ENCODE measurements around the gene SLC16A7. TPM values are rescaled to one million over a fixed set of nuclear protein-coding genes. Genes with fewer than 3 reads are reported as not detected.

SLC16A7 gene
- total RNA-seq, result 43.7 and 44.2 TPM in 2 replicates

- Mint-ChIP-seq H3K4me3 (peak within 1 kb of the TSS; percentile 88), H3K27me3 (no peaks in the 10 kb centered on the region), H3K36me3 (ENCODE audit: low read depth) (peaks cover 25% of the 10 kb centered on the region), H3K4me1 (peaks cover 42% of the 10 kb centered on the region), H3K27ac (peak within 1 kb of the TSS; percentile 100), H3K9me3 (no peaks in the 10 kb centered on the region)
- peak; percentile 93 for DNase-seq
- intact Hi-C loops (cut with micrococcal nuclease), result loop anchor here (2.0 to 10.0 kb wide), 3 partner anchors 193 to 1751 kb away; partner anchors contain the start of gene CTDSP2
These were observed at the start of gene SLC16A7 for GRCh38 chr12:59595883-59596540. TSS of gene SLC16A7 (plus strand) at chr12:59596029. CDS start at chr12:59704802, 108,773 bp downstream.

- DNase-seq, result peak; percentile 66
- peaks cover 2% of the 10 kb centered on the region for H3K27me3 Mint-ChIP-seq
- H3K9me3 Mint-ChIP-seq, result no peaks in the 10 kb centered on the region
- H3K4me1 Mint-ChIP-seq, result peaks cover 3% of the 10 kb centered on the region
- H3K27ac Mint-ChIP-seq, result no peak overlapping the region
- H3K4me3 Mint-ChIP-seq, result no peak overlapping the region
- H3K36me3 Mint-ChIP-seq (ENCODE audit: low read depth), result no peaks in the 10 kb centered on the region
- intact Hi-C loops (cut with micrococcal nuclease), result no loop called here
These were observed 46.9 kb upstream of the SLC16A7 start for GRCh38 chr12:59548930-59549329.

GRCh38 chr12:59559696-59560095 lies 36.1 kb upstream of the SLC16A7 start:
- H3K4me3 Mint-ChIP-seq, result no peak overlapping the region
- intact Hi-C loops (cut with micrococcal nuclease), result loop anchor here (10.0 kb wide), 1 partner anchor 245 kb away; no protein-coding TSS in a partner anchor
- no peak for DNase-seq
- H3K36me3 Mint-ChIP-seq (ENCODE audit: low read depth), result no peaks in the 10 kb centered on the region
- no peak overlapping the region for H3K27ac Mint-ChIP-seq
- H3K4me1 Mint-ChIP-seq, result no peaks in the 10 kb centered on the region
- H3K27me3 Mint-ChIP-seq, result peaks cover 6% of the 10 kb centered on the region
- H3K9me3 Mint-ChIP-seq, result no peaks in the 10 kb centered on the region

GRCh38 chr12:59570145-59570544 lies 25.7 kb upstream of the SLC16A7 start:
- intact Hi-C loops (cut with micrococcal nuclease), result no loop called here
- no peak for DNase-seq
- no peak overlapping the region for H3K27ac Mint-ChIP-seq
- H3K36me3 Mint-ChIP-seq (ENCODE audit: low read depth), result no peaks in the 10 kb centered on the region
- peaks cover 7% of the 10 kb centered on the region for H3K9me3 Mint-ChIP-seq
- peaks cover 15% of the 10 kb centered on the region for H3K27me3 Mint-ChIP-seq
- no peak overlapping the region for H3K4me3 Mint-ChIP-seq
- peaks cover 4% of the 10 kb centered on the region for H3K4me1 Mint-ChIP-seq

- H3K9me3 Mint-ChIP-seq, result peaks cover 18% of the 10 kb centered on the region
- H3K27ac Mint-ChIP-seq, result no peak overlapping the region
- H3K36me3 Mint-ChIP-seq (ENCODE audit: low read depth), result no peaks in the 10 kb centered on the region
- peaks cover 19% of the 10 kb centered on the region for H3K4me1 Mint-ChIP-seq
- peaks cover 3% of the 10 kb centered on the region for H3K27me3 Mint-ChIP-seq
- no peak for DNase-seq
- intact Hi-C loops (cut with micrococcal nuclease), result no loop called here
- no peak overlapping the region for H3K4me3 Mint-ChIP-seq
These were observed 21.4 kb upstream of the SLC16A7 start for GRCh38 chr12:59574406-59574805.

GRCh38 chr12:59575826-59576225 lies 20.0 kb upstream of the SLC16A7 start:
- Mint-ChIP-seq H3K36me3 (ENCODE audit: low read depth) (no peaks in the 10 kb centered on the region), H3K4me3 (no peak overlapping the region), H3K27ac (no peak overlapping the region), H3K27me3 (no peaks in the 10 kb centered on the region), H3K9me3 (peaks cover 19% of the 10 kb centered on the region), H3K4me1 (peaks cover 23% of the 10 kb centered on the region)
- DNase-seq, result no peak
- intact Hi-C loops (cut with micrococcal nuclease), result no loop called here

GRCh38 chr12:59578254-59578653 lies 17.6 kb upstream of the SLC16A7 start:
- H3K36me3 Mint-ChIP-seq (ENCODE audit: low read depth), result no peaks in the 10 kb centered on the region
- H3K4me1 Mint-ChIP-seq, result peaks cover 29% of the 10 kb centered on the region
- peaks cover 16% of the 10 kb centered on the region for H3K9me3 Mint-ChIP-seq
- no peak for DNase-seq
- H3K4me3 Mint-ChIP-seq, result peak overlapping the region; percentile 27
- H3K27me3 Mint-ChIP-seq, result no peaks in the 10 kb centered on the region
- peak overlapping the region; percentile 14 for H3K27ac Mint-ChIP-seq
- intact Hi-C loops (cut with micrococcal nuclease), result no loop called here

GRCh38 chr12:59579631-59580030 lies 16.2 kb upstream of the SLC16A7 start:
- no peak overlapping the region for H3K4me3 Mint-ChIP-seq
- no peaks in the 10 kb centered on the region for H3K27me3 Mint-ChIP-seq
- intact Hi-C loops (cut with micrococcal nuclease), result no loop called here
- no peak overlapping the region for H3K27ac Mint-ChIP-seq
- peaks cover 16% of the 10 kb centered on the region for H3K9me3 Mint-ChIP-seq
- DNase-seq, result no peak
- H3K4me1 Mint-ChIP-seq, result peaks cover 25% of the 10 kb centered on the region
- no peaks in the 10 kb centered on the region for H3K36me3 Mint-ChIP-seq (ENCODE audit: low read depth)

GRCh38 chr12:59580050-59580449 lies 15.8 kb upstream of the SLC16A7 start:
- no peak overlapping the region for H3K27ac Mint-ChIP-seq

GRCh38 chr12:59583003-59583712 lies 12.7 kb upstream of the SLC16A7 start:
- no peaks in the 10 kb centered on the region for H3K27me3 Mint-ChIP-seq
- intact Hi-C loops (cut with micrococcal nuclease), result loop anchor here (1.0 kb wide), 1 partner anchor 14 kb away; no protein-coding TSS in a partner anchor
- no peak for DNase-seq

More at GRCh38 chr12:59580050-59580449, 15.8 kb upstream of the SLC16A7 start:
- H3K9me3 Mint-ChIP-seq, result peaks cover 16% of the 10 kb centered on the region
- H3K4me3 Mint-ChIP-seq, result no peak overlapping the region
- no peak for DNase-seq
- H3K27me3 Mint-ChIP-seq, result no peaks in the 10 kb centered on the region
- peaks cover 25% of the 10 kb centered on the region for H3K4me1 Mint-ChIP-seq
- H3K36me3 Mint-ChIP-seq (ENCODE audit: low read depth), result no peaks in the 10 kb centered on the region
- intact Hi-C loops (cut with micrococcal nuclease), result no loop called here

GRCh38 chr12:59587710-59588109 lies 8.1 kb upstream of the SLC16A7 start:
- Mint-ChIP-seq H3K27ac (no peak overlapping the region), H3K36me3 (ENCODE audit: low read depth) (no peaks in the 10 kb centered on the region), H3K4me1 (peaks cover 6% of the 10 kb centered on the region), H3K4me3 (no peak overlapping the region), H3K9me3 (no peaks in the 10 kb centered on the region), H3K27me3 (no peaks in the 10 kb centered on the region)
- intact Hi-C loops (cut with micrococcal nuclease), result no loop called here
- peak; percentile 34 for DNase-seq

More at GRCh38 chr12:59583003-59583712, 12.7 kb upstream of the SLC16A7 start:
- Mint-ChIP-seq H3K27ac (no peak overlapping the region), H3K9me3 (peaks cover 12% of the 10 kb centered on the region), H3K4me1 (peaks cover 17% of the 10 kb centered on the region), H3K36me3 (ENCODE audit: low read depth) (no peaks in the 10 kb centered on the region), H3K4me3 (no peak overlapping the region)

GRCh38 chr12:59593761-59594160 lies 2.1 kb upstream of the SLC16A7 start:
- H3K27me3 Mint-ChIP-seq, result no peaks in the 10 kb centered on the region
- intact Hi-C loops (cut with micrococcal nuclease), result loop anchor here (10.0 kb wide), 1 partner anchor 1749 kb away; the partner anchor contains the start of gene CTDSP2
- H3K27ac Mint-ChIP-seq, result no peak overlapping the region
- H3K36me3 Mint-ChIP-seq (ENCODE audit: low read depth), result peaks cover 10% of the 10 kb centered on the region
- no peak overlapping the region for H3K4me3 Mint-ChIP-seq
- H3K9me3 Mint-ChIP-seq, result no peaks in the 10 kb centered on the region
- H3K4me1 Mint-ChIP-seq, result peaks cover 35% of the 10 kb centered on the region
- DNase-seq, result peak; percentile 3

GRCh38 chr12:59594943-59595500 lies 807 bp upstream of the SLC16A7 start:
- DNase-seq, result no peak
- intact Hi-C loops (cut with micrococcal nuclease), result loop anchor here (10.0 kb wide), 1 partner anchor 1750 kb away; the partner anchor contains the start of gene CTDSP2
- H3K4me3 Mint-ChIP-seq, result peak overlapping the region; percentile 88
- H3K27ac Mint-ChIP-seq, result no peak overlapping the region
- no peaks in the 10 kb centered on the region for H3K27me3 Mint-ChIP-seq
- peaks cover 44% of the 10 kb centered on the region for H3K4me1 Mint-ChIP-seq
- H3K9me3 Mint-ChIP-seq, result no peaks in the 10 kb centered on the region
- peaks cover 19% of the 10 kb centered on the region for H3K36me3 Mint-ChIP-seq (ENCODE audit: low read depth)

- peak overlapping the region; percentile 100 for H3K27ac Mint-ChIP-seq
- DNase-seq, result no peak
- peaks cover 44% of the 10 kb centered on the region for H3K4me1 Mint-ChIP-seq
- H3K9me3 Mint-ChIP-seq, result no peaks in the 10 kb centered on the region
- peaks cover 23% of the 10 kb centered on the region for H3K36me3 Mint-ChIP-seq (ENCODE audit: low read depth)
- peak overlapping the region; percentile 88 for H3K4me3 Mint-ChIP-seq
- intact Hi-C loops (cut with micrococcal nuclease), result loop anchor here (10.0 kb wide), 1 partner anchor 1751 kb away; the partner anchor contains the start of gene CTDSP2
- H3K27me3 Mint-ChIP-seq, result no peaks in the 10 kb centered on the region
These were observed 305 bp upstream of the SLC16A7 start for GRCh38 chr12:59595565-59595882.

Measured in activated CD4-positive, alpha-beta T cell treated with anti-CD3 and anti-CD28 coated beads, Interleukin-2, amount 10 ng/mL, durations not matched to agents 24 days and 14 days (primary cell).